Lower leg skin (tissue), 3 donors: ENCODE results near the gene RNU2-1.

Source experiments
- POLR2A ChIP-seq, 2 donors: fragments of 450-650 bp; IDR thresholded peaks; one replicate each; pipeline ENCODE4 v1.6.1; 2016 to 2017; ENCODE audit warnings: antibody characterized with exemption in 2 of 2, mild to moderate bottlenecking in 1 of 2, moderate library complexity in 1 of 2
- TF ChIP-seq, protein P1 (sequence below), 3 donors: fragments of 450-650 bp; IDR thresholded peaks; one replicate each; pipeline ENCODE4 v1.5.1; 2016; ENCODE audit warnings: antibody characterized with exemption in 3 of 3, mild to moderate bottlenecking in 3 of 3, moderate library complexity in 2 of 3

DNA sequence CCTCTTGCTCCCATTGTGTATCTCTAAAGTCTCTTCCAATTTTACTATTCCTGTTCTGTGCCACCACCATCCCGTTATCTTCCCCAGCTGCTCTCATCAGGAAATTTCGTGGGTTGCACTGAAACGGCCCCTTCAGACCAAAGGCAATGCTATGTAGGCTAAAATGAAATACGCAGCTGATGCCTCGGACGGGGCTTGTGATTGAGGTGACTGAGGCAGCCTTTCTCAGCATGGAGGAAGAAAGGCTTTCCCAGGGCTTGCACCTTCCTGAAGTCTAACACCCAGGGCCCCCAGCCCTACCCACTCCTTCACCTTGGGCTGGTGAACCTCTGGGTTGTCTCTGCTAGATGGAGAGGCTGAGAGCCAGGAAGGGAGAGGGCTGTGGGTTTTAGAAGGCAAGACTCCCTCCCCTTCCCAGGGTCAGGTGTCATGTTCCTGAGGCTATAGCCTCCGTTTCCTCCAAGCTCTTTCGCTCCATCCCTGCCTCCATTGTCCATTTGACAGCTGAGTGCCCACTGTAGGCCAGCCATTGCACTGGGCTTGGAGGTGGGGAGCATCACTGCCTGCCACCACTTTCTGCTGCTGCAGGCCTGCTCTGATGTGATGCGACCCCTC is 13.2 kb downstream of the RNU2-1 start:
- no peak for TF ChIP-seq POLR2A (IDR thresholded peaks at IDR 0.05)
- TF ChIP-seq, protein P1, sequence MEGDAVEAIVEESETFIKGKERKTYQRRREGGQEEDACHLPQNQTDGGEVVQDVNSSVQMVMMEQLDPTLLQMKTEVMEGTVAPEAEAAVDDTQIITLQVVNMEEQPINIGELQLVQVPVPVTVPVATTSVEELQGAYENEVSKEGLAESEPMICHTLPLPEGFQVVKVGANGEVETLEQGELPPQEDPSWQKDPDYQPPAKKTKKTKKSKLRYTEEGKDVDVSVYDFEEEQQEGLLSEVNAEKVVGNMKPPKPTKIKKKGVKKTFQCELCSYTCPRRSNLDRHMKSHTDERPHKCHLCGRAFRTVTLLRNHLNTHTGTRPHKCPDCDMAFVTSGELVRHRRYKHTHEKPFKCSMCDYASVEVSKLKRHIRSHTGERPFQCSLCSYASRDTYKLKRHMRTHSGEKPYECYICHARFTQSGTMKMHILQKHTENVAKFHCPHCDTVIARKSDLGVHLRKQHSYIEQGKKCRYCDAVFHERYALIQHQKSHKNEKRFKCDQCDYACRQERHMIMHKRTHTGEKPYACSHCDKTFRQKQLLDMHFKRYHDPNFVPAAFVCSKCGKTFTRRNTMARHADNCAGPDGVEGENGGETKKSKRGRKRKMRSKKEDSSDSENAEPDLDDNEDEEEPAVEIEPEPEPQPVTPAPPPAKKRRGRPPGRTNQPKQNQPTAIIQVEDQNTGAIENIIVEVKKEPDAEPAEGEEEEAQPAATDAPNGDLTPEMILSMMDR (IDR thresholded peaks at IDR 0.05) = no peak
